NCI-H748 (cell line): Measurements from ENCODE around the gene XPC.

ENCODE experiments used
- DNase-seq: peaks from one replicate; lab custom pipeline; 2025; ENCODE audit not compliant: unreplicated experiment; lab: John Stamatoyannopoulos, UW

The XPC gene

DNA sequence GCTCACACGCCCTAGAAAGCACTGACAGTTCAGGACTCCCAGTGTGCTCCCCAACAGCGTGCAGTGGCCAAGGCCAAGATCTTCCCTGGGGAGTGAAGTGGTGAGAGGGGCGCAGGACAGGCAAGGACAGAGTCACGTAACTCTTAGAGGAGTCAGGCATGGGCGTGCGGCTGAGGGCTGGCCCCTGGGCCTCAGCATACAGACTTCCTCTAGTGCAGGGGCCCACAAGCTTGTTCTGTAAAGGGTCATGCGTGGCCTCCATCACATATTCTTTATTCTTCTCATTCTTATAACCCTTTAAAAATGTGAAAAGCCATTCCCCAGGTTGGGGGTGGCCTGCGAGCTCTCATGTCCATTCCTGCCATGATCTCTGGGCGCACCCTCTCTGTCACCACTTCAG is 28.3 kb downstream of the XPC start:
- no peak for DNase-seq

- no peak for DNase-seq
These were observed 30.1 kb downstream of the XPC start for GRCh38 chr3:14148041-14148985.

GRCh38 chr3:14147617-14148016 is 30.8 kb downstream of the XPC start:
- no peak for DNase-seq

- DNase-seq, result no peak
These were observed 31.4 kb downstream of the XPC start for GRCh38 chr3:14147066-14147435.

DNA sequence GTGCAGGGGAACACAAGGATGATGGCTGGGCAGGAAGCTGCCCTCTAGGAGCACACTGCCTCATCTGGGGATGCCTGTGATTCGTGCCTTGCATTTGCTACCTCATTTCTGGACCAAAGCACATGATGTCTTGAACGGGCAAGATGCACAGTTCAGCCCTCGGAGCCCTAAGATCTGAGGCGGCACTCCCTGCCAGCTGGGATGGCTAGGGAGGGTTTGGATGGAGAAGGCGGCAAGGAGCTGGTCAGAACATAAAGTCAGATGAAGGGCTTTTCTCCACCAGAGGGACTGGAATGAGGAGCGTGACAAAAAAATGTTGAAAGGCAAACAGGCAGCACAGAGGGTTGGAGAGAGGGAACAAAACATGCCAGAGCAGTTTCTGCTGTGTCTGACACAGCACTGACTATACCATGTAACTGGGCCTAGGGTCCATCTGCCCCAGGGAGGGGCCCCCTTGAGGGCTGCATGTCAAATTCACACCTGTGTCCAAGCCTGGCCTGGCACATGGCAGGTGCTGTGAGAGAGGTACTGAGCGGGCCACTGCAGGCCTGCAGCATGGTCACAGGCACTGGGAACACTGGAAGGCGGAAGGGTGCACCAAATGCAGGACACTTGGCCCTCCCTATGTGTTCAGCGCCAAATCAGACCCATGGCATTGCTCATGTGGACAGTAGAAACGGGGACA is 31.9 kb downstream of the XPC start:
- no peak for DNase-seq

DNA sequence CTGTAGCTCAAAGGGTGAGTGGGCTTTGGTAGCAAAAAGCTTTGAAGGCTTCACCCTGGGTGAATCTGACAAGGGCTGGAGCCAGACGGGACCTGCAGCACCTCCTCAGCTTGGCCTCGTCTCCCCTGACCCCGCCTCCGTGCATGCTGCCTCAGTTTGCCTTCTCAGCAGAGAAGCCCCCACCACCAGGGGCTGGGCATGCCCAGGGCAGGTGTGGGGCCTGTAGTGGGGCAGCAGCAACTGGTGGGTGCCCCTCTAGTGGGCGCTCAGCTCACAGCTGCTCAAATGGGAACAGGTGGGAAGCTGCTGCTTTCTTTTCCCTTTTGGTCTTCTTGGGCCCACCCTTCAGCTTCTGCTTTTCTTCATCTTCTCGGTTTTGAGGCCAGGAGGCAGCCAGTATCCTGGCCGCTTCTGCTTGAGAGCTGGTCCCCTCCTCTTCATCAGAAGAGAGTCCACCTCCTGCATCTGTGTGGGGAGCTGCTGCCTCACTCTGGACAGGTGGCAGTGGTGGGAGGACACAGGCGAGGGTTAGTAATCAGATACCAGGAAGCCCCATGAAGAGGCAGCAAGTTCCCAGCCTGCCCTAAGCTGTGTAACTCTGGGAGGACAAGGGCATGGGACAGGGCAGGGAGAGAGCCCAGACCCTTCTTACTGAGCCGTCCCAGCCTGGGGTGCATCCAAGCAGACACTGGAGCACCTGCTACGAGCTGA is 32.6 kb downstream of the XPC start:
- DNase-seq, result no peak

DNA sequence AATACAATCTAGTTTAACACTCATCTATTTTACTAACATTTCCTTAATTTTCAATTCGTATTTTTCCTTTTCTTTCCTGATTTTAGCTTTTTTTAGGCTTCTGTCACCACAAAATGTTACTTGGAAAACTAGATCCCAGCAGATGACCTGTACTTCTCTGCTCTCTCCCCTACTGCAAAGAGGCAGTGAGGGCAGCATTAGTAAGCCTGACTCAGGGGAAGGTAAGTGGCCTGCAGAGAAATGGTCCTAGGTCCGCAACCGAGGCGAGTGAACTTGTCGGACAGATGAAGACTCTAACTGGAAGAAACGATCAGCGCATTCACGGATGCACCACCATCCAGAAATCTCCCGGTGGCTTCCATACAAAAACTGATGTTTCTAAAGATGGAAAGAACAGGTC is 33.2 kb downstream of the XPC start:
- DNase-seq, result no peak

GRCh38 chr3:14144423-14145075 is 33.9 kb downstream of the XPC start:
- peak; percentile 81 for DNase-seq

DNA sequence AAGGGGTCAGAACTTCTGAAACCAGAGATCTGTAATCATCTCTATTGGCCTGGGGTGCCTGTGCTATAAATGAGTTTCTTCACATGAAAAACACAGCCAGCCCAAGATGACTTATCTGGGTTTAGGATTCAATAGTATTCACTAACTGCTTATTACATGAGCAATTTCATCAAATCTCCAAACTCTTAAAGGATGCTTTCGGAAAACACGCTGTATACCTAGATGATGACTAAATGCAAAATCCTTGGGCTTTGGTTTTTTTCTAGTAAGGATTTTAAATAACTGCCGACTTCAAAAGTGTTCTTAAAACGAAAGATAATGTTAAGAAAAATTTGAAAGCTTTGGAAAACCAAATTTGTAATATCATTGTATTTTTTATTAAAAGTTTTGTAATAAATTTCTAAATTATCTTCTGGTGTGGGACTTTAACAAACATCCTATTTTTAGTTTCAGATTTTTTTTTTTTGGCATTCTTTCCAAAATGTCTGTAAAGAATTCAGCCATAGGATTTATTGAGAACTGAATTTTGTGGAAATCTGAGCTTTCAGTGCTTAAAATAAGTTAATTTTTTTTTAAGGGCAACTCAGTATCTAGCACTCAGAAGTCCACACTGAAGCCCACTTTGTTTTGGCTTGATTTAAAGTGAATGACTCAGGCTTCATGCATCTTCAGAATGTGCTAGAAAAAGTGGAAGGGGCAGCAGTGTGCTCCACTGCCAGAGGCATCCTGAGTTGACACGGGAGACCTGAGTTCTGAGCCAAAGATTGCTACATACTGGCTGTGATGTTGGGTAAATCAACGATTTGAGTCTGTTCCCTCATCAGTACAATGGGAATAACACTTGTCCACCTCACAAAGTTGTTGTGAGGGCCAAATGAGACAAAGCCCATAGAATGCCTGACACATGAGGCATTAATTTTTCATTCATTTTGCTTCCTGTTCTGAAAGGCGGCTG is 34.9 kb downstream of the XPC start:
- no peak for DNase-seq

DNA sequence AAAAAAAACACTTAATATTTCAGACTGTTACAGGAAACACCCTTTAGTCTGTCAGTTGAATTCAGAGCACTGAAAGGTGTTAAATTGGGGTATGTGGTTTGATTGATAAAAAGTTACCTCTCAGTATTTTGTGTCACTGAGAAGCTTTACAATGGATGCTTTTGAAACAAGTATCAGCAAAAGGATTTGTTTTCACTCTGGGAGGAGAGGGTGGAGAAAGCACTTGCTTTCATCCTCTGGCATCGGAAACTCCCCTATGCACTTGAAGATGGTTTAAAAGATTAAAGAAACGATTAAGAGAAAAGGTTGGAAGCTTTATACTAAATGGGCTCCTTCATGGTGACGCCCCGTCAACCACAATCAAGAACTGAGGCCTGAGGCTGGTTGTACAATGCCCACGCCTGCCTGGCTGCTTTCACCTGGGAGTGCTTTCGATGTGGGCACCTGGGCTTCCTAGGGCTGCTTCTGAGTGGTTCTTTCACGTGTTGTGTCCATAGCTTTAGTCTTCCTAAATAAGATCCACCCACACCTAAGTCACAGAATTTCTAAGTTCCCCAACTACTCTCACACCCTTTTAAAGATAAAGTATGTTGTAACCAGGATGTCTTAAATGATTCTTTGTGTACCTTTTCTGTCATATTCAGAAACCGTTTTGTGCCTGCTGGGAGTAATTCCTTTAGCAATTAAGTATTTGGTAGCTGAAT is 35.7 kb downstream of the XPC start:
- DNase-seq, result no peak

- no peak for DNase-seq
These were observed 36.6 kb downstream of the XPC start for GRCh38 chr3:14141602-14142341.

DNA sequence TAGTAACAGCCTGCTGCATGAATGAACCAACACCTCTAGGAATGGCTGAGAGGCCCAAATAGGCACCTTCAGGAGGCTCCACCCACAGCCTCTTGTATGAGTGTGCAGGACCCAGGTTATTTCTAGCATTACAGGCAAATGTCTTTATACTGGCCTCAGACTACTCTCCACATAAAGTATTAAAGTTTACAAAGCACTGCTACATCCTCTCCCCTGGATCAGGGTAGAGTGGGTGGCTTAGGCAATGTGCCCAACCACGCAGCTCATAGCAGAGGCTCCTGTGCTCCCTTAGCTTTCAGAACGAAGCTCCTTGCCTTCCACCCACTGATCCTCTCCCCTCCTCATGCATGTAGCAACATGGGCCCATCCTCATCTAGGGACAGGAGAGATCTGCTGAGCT is 37.3 kb downstream of the XPC start:
- DNase-seq, result no peak

- DNase-seq, result no peak
These were observed 37.7 kb downstream of the XPC start for GRCh38 chr3:14140668-14141067.

DNA sequence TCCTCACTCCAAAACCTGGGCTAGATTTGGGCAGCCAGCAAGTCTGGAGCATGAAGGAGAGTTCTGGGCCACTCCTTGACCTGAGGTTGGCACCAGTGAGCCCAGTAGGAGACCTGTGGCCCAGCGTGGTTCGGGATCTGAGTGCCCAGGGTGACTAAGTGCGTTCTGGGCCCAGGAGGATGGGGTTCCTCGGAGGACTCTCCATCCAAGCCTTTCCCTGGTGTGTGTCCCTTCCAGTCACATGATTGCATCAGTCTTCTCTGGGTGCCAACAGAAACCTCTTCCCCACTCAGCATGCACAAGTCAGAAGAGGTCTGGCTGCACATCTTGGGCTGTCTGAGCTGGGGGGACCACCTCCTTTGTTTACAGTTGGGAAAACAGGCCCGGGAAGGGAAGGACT is 38.6 kb downstream of the XPC start:
- no peak for DNase-seq

GRCh38 chr3:14138878-14139655 is 39.3 kb downstream of the XPC start:
- no peak for DNase-seq

GRCh38 chr3:14138109-14138877 is 40.1 kb downstream of the XPC start:
- DNase-seq, result no peak

- no peak for DNase-seq
These were observed 41.0 kb downstream of the XPC start for GRCh38 chr3:14137445-14137844.
